ENCODE results near the gene TTC21A. TPM values are rescaled to one million over a fixed set of nuclear protein-coding genes. Genes with fewer than 3 reads are reported as not detected.

Gene TTC21A
- total RNA-seq, 1 experiment from 2014 or later, result 5.6 TPM

DNA sequence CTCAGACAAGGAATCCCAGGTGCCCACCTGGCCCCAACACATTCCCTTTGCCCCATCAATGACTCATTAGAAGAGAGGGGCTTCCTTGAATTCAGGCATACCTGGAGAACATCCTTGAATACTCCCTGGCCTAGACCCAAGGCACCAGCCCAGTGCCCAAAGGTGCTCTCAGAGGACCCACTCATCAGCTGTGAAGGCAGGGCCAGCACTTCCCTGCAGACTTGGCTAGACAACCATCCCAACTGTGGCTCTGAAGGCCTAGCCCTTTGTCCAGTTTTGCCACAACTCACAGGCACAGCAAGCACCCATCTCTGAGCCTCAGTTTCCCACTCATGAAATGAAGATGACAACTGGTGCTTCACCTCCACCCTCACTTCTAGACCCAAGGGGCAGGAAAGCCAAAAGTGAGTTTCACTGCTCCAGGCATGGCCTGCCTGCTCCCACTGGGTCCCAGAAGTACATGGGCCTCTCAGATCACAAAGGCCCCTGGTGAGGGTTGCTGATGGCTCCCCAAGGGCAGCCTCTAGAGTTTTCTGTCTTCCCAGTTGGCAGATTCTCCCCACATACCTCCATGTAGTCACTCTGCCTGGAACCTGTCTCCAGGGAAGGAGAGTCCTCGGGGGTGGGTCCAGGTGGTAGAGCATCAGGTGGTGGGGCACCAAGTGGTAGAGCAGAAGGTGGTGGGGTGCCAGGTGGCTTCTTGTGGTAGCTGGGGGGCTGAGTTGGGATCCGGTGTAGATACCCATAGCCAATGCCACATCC lies 7.6 kb upstream of the TTC21A start:
- RAD21 ChIA-PET (ENCODE audit: low non-redundant PET in 1 of 2, low total read pairs in 2 of 2, uncharacterized antibody in 2 of 2, unreplicated experiment in 2 of 2), result no interaction called here
- Histone ChIP-seq H3K79me2 (ENCODE audit: insufficient read depth, low read length) (peaks cover 5% of the 10 kb centered on the region; the same call in 1 of the 2 replicates), H3K4me1 (ENCODE audit: control insufficient read depth in 1 of 2, insufficient read depth in 2 of 2, low read length in 2 of 2) (no peaks in the 10 kb centered on the region), H3K27ac (ENCODE audit: low read depth, low read length) (no peak overlapping the region), H3K9me2 (ENCODE audit: insufficient read depth) (no peaks in the 10 kb centered on the region), H3K27me3 (ENCODE audit: insufficient read depth, low read length) (no peaks in the 10 kb centered on the region), H4K20me1 (ENCODE audit: insufficient read depth) (no peaks in the 10 kb centered on the region), H3K4me2 (ENCODE audit: low read length) (no peak overlapping the region), H2AFZ (ENCODE audit: low read depth, low read length, poor library complexity, severe bottlenecking) (no peak overlapping the region), H3K36me3 (ENCODE audit: control insufficient read depth in 1 of 2, insufficient read depth in 2 of 2, low read length in 2 of 2) (peaks cover 6 to 20% of the 10 kb centered on the region in 2 experiments; a peak in 3 of 4 replicates), H3K4me3 (replicated peaks in 1 of 2; ENCODE audit: low read depth in 1 of 2, low read length in 2 of 2) (no peak overlapping the region), H3K9me3 (ENCODE audit: control insufficient read depth in 1 of 2, insufficient read depth in 1 of 2, low read depth in 1 of 2, low read length in 2 of 2) (no peaks in the 10 kb centered on the region), H3K9ac (ENCODE audit: low read length) (no peak overlapping the region)
- POLR2A ChIA-PET, result no interaction called here
- DNase-seq (ENCODE audit: low read depth, low spot score) (no peak), ATAC-seq (no peak)
- CTCF ChIA-PET, result no interaction called here
- TF ChIP-seq POLR2A (IDR thresholded peaks at IDR 0.05; ENCODE audit: borderline replicate concordance, extremely low read depth, insufficient read depth, insufficient read length) (no peak), TCF7L2 (IDR thresholded peaks at IDR 0.05; ENCODE audit: borderline replicate concordance, extremely low read depth, insufficient read depth, insufficient read length) (no peak), ZBTB33 (IDR thresholded peaks at IDR 0.05; ENCODE audit: extremely low read depth, insufficient replicate concordance, low read length) (no peak), YY1 (IDR thresholded peaks at IDR 0.05; ENCODE audit: extremely low read depth, insufficient replicate concordance, low read depth, low read length) (no peak), SRF (IDR thresholded peaks at IDR 0.05; ENCODE audit: low read depth) (no peak), CEBPB (IDR thresholded peaks at IDR 0.05; ENCODE audit: low read depth) (no peak), RAD21 (IDR thresholded peaks at IDR 0.05; ENCODE audit: low read depth) (no peak)
- intact Hi-C loops (cut with micrococcal nuclease), result loop anchor here (2.0 to 5.0 kb wide), 2 partner anchors 82 to 279 kb away; no protein-coding TSS in a partner anchor
- BruUV-seq (replicated peaks), result no TSS peak

Measured in HCT116 (cell line).